SIG-M5 treated with dmso at 0.1 percent for 504 hours (cell line): ENCODE results near the gene SEPTIN5.
"Not testable (repeated sequence)": the region's sequence is repeated elsewhere in the genome, so short reads cannot be mapped to it uniquely, and the experiment has no call there.

Experiments used
- DNase-seq: peaks from one replicate; lab custom pipeline; 2025; ENCODE audit not compliant: unreplicated experiment; lab: John Stamatoyannopoulos, UW

Gene SEPTIN5

GRCh38 chr22:19714312-19715187 is at the start of gene SEPTIN5:
SEPTIN5 (plus strand) TSS chr22:19714503; CDS start chr22:19714589, 86 bp downstream.
- DNase-seq: no peak

- DNase-seq: no peak
These were observed 49.1 kb upstream of the SEPTIN5 start for GRCh38 chr22:19664951-19665783.

GRCh38 chr22:19665784-19666672 is 48.3 kb upstream of the SEPTIN5 start:
- no peak for DNase-seq

GRCh38 chr22:19666673-19667593 is 47.4 kb upstream of the SEPTIN5 start:
- DNase-seq: no peak

GRCh38 chr22:19667872-19668740 is 46.2 kb upstream of the SEPTIN5 start:
- no peak for DNase-seq

GRCh38 chr22:19668748-19669147 is 45.6 kb upstream of the SEPTIN5 start:
- DNase-seq: no peak

- DNase-seq: no peak
These were observed 44.7 kb upstream of the SEPTIN5 start for GRCh38 chr22:19669570-19669969.

GRCh38 chr22:19671316-19671715 is 43.0 kb upstream of the SEPTIN5 start:
- DNase-seq: no peak

GRCh38 chr22:19672054-19672776 is 42.1 kb upstream of the SEPTIN5 start:
- no peak for DNase-seq

GRCh38 chr22:19673660-19674059 is 40.6 kb upstream of the SEPTIN5 start:
- DNase-seq: no peak

GRCh38 chr22:19674129-19674928 is 40.0 kb upstream of the SEPTIN5 start:
- DNase-seq: no peak

GRCh38 chr22:19674929-19675253 is 39.4 kb upstream of the SEPTIN5 start:
- no peak for DNase-seq

GRCh38 chr22:19675428-19675827 is 38.9 kb upstream of the SEPTIN5 start:
- no peak for DNase-seq

GRCh38 chr22:19676437-19676836 is 37.9 kb upstream of the SEPTIN5 start:
- not testable (repeated sequence) for DNase-seq

- no peak for DNase-seq
These were observed 35.3 kb upstream of the SEPTIN5 start for GRCh38 chr22:19678949-19679521.

- no peak for DNase-seq
These were observed 34.7 kb upstream of the SEPTIN5 start for GRCh38 chr22:19679522-19680101.
